Tibial artery (tissue), 4 donors: ENCODE measurements around the gene SH3RF3.
"Not testable (repeated sequence)": the region's sequence is repeated elsewhere in the genome, so short reads cannot be mapped to it uniquely, and the experiment has no call there.

Experiments used
- DNase-seq, 2 donors: peaks; one replicate each; pipeline ENCODE4 v3.0.0-alpha.2; 2019
- H3K27ac ChIP-seq, 2 donors: fragments of 200-600 bp; sonication (generic) in 1 of 2; 1 replicate in 1 of 2; 2 replicates in 1 of 2; pipeline ENCODE4 v1.5.1; 2018 to 2019; ENCODE audit warnings: mild to moderate bottlenecking in 1 of 2
- H3K27me3 ChIP-seq, 2 donors: fragments of 200-600 bp; sonication (generic) in 1 of 2; one replicate each; pipeline versions ENCODE4 v1.5.1 to v1.6.0; 2016 to 2019
- H3K36me3 ChIP-seq, 3 donors: fragments of 200-600 bp; sonication (generic) in 2 of 3; one replicate each; pipeline ENCODE4 v1.5.1; 2016 to 2019; ENCODE audit warnings: mild to moderate bottlenecking in 2 of 3
- H3K4me1 ChIP-seq, 4 donors: fragments of 200-600 bp; sonication (generic) in 2 of 4; 1 replicate in 3 of 4; 2 replicates in 1 of 4; pipeline ENCODE4 v1.5.1; 2016 to 2019
- H3K4me3 ChIP-seq, 2 donors: fragments of 200-600 bp; sonication (generic) in 1 of 2; 1 replicate in 1 of 2; 2 replicates in 1 of 2; pipeline ENCODE4 v1.5.1; 2018 to 2019; ENCODE audit warnings: mild to moderate bottlenecking in 2 of 2
- H3K9me3 ChIP-seq, 3 donors: fragments of 200-600 bp; sonication (generic) in 1 of 3; one replicate each; pipeline ENCODE4 v1.5.1; 2016 to 2019
- CTCF ChIP-seq, 2 experiments: fragments of 200-600 bp in 1 of 2; fragments of 450-650 bp in 1 of 2; IDR thresholded peaks; one replicate each; pipeline ENCODE4 v1.5.1; 2017 to 2019; ENCODE audit warnings: antibody characterized with exemption in 2 of 2, mild to moderate bottlenecking in 1 of 2, moderate library complexity in 1 of 2
- intact Hi-C: fragments of 100-400 bp; cut with DNase I; formaldehyde crosslinking; loops from one replicate; pipeline ENCODE4 v1.15.0; 2023; ENCODE audit warnings: low total_unique reads

The SH3RF3 gene

GRCh38 chr2:109102588-109103233 lies 26.3 kb upstream of the SH3RF3 start:
- no peaks in the 10 kb centered on the region for H3K4me1 ChIP-seq
- no peaks in the 10 kb centered on the region for H3K9me3 ChIP-seq
- no peaks in the 10 kb centered on the region for H3K36me3 ChIP-seq
- H3K4me3 ChIP-seq: no peak overlapping the region
- H3K27ac ChIP-seq: no peak overlapping the region
- no peak for DNase-seq
- peaks cover 0 to 17% of the 10 kb centered on the region in 2 donors for H3K27me3 ChIP-seq
- no peak for TF ChIP-seq CTCF (IDR thresholded peaks at IDR 0.05)
- intact Hi-C loops: no loop called here

DNA sequence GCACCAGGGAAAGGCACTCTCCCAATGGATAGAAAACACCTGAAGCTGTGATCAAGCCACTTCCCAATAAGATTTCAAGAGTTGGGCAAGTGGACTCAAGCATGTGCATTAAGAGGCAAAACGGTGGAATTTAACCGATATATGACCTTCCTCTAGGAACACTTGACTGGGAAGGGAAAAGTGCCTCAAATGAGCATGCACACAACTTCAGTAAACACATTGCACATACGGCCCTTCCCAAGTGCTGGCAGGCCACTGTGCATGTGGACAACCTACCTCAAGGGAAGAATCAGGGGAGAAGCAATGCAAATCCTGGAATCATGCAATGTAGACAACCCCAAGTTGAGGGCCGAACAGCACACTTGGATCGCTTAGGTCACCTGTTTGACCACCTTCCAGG lies 23.9 kb upstream of the SH3RF3 start:
- Histone ChIP-seq H3K27ac (no peak overlapping the region), H3K36me3 (no peaks in the 10 kb centered on the region), H3K4me3 (no peak overlapping the region), H3K9me3 (no peaks in the 10 kb centered on the region), H3K27me3 (peaks cover 0 to 13% of the 10 kb centered on the region in 2 donors), H3K4me1 (no peaks in the 10 kb centered on the region)
- intact Hi-C loops: no loop called here
- no peak for DNase-seq
- TF ChIP-seq CTCF (IDR thresholded peaks at IDR 0.05): no peak

DNA sequence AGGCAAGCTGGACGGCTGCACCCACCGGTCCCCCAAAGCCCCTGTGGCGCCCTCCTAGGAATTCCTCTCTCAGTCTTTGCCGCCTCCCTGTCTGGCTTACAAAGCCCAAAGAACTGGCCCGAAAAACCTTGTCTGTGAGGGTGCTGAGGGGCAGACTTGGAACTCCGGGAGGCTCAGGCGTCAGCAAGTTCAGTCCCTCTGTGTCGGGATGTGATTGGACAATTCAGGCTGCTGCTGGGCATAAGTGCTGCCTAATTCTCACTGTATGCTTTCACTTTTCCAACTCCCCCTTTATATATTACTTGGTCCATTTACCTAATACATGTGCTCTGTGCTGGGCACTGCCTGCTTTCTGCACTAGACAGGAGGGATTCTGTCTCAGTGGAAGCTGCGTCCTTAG lies 20.3 kb upstream of the SH3RF3 start:
- Histone ChIP-seq H3K4me3 (no peak overlapping the region), H3K9me3 (no peaks in the 10 kb centered on the region), H3K27ac (no peak overlapping the region), H3K36me3 (no peaks in the 10 kb centered on the region), H3K27me3 (no peaks in the 10 kb centered on the region), H3K4me1 (no peaks in the 10 kb centered on the region)
- DNase-seq: no peak
- intact Hi-C loops: no loop called here
- no peak for TF ChIP-seq CTCF (IDR thresholded peaks at IDR 0.05)

- no peak for TF ChIP-seq CTCF (IDR thresholded peaks at IDR 0.05)
- H3K4me1 ChIP-seq: no peaks in the 10 kb centered on the region
- H3K4me3 ChIP-seq: no peak overlapping the region
- H3K9me3 ChIP-seq: no peaks in the 10 kb centered on the region
- H3K36me3 ChIP-seq: no peaks in the 10 kb centered on the region
- no peak overlapping the region for H3K27ac ChIP-seq
- no peak for DNase-seq
- intact Hi-C loops: no loop called here
- H3K27me3 ChIP-seq: no peaks in the 10 kb centered on the region
Observed at GRCh38 chr2:109109342-109109741, 19.7 kb upstream of the SH3RF3 start.

GRCh38 chr2:109110170-109110569 lies 18.8 kb upstream of the SH3RF3 start:
- TF ChIP-seq CTCF (IDR thresholded peaks at IDR 0.05): no peak
- Histone ChIP-seq H3K27me3 (no peaks in the 10 kb centered on the region), H3K36me3 (no peaks in the 10 kb centered on the region), H3K4me3 (no peak overlapping the region), H3K9me3 (no peaks in the 10 kb centered on the region), H3K4me1 (no peaks in the 10 kb centered on the region), H3K27ac (no peak overlapping the region)
- no peak for DNase-seq
- intact Hi-C loops: no loop called here

- H3K4me3 ChIP-seq, H3K36me3 ChIP-seq, H3K9me3 ChIP-seq, intact Hi-C loops, H3K27ac ChIP-seq, DNase-seq, H3K4me1 ChIP-seq: not testable (repeated sequence)
- H3K27me3 ChIP-seq: peaks cover 0 to 11% of the 10 kb centered on the region in 2 donors
Observed at GRCh38 chr2:109117181-109117580, 11.8 kb upstream of the SH3RF3 start.
